IPS-20b (cell line): Measurements from ENCODE around the gene PRDM10.

ENCODE experiments used
- H3K27ac ChIP-seq: one replicate; pipeline ENCODE4 v1.5.1; 2013; ENCODE audit warnings: low read length
- H3K27me3 ChIP-seq: 2 replicates; pipeline ENCODE4 v1.6.1; 2013; ENCODE audit warnings: mild to moderate bottlenecking, low read length, inconsistent platforms; ENCODE audit not compliant: insufficient read depth
- H3K36me3 ChIP-seq: 2 replicates; pipeline ENCODE4 v1.6.1; 2013; ENCODE audit warnings: low read depth, mild to moderate bottlenecking, inconsistent platforms, low read length, moderate library complexity; ENCODE audit not compliant: insufficient read depth
- H3K4me1 ChIP-seq: 2 replicates; pipeline ENCODE4 v1.6.1; 2013; ENCODE audit warnings: mild to moderate bottlenecking, control low read depth, inconsistent platforms, low read length, moderate library complexity; ENCODE audit not compliant: insufficient read depth
- H3K4me3 ChIP-seq: 2 replicates; pipeline ENCODE4 v1.5.1; 2013; ENCODE audit warnings: mild to moderate bottlenecking, low read length, inconsistent platforms
- H3K9ac ChIP-seq: 2 replicates; pipeline ENCODE4 v1.6.1; 2013; ENCODE audit warnings: low read depth, mild to moderate bottlenecking, inconsistent platforms, low read length, moderate library complexity
- H3K9me3 ChIP-seq: 2 replicates; pipeline ENCODE4 v1.6.1; 2013; ENCODE audit warnings: mild to moderate bottlenecking, low read depth, low read length, inconsistent platforms; ENCODE audit not compliant: insufficient read depth

Gene PRDM10

DNA sequence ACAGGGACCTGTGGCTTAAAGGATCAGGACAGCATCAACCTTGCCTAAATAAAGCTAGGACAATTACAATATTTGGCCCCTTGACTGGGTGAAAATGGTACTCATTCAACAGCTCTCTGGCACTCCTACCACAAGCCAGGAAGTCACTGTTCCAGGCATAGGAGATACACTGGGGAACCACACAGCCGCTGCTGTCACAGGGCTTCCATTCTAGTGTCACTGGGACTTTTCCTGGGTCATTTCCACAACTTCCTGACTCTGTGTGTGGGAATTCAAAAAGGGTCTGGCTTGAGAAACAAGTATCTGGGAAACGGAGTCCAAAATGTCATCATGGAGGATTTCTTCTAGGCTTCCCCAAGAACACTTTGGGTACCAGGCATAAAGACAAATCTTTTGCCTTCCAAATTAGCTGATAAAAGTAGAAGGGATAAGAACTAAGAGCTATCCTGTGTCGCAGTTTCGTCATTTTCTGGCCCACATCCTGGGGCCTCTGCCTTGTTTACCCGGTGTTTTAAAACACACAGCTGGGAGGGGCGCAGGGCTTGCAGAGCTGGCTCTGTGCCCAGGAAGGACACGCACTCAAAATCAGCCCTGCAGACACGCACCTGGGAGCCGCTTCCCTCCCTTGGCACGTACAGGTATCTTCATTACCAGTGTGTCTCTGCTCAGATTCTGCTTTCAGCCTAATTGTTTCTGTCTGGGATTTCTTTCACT, 149.0 kb downstream of the PRDM10 start:
- Histone ChIP-seq H3K36me3 (peaks cover 2% of the 10 kb centered on the region; the same call in 1 of the 2 replicates), H3K4me3 (no peak overlapping the region), H3K27me3 (no peaks in the 10 kb centered on the region), H3K9ac (no peak overlapping the region), H3K27ac (no peak overlapping the region), H3K4me1 (no peaks in the 10 kb centered on the region), H3K9me3 (no peaks in the 10 kb centered on the region)

DNA sequence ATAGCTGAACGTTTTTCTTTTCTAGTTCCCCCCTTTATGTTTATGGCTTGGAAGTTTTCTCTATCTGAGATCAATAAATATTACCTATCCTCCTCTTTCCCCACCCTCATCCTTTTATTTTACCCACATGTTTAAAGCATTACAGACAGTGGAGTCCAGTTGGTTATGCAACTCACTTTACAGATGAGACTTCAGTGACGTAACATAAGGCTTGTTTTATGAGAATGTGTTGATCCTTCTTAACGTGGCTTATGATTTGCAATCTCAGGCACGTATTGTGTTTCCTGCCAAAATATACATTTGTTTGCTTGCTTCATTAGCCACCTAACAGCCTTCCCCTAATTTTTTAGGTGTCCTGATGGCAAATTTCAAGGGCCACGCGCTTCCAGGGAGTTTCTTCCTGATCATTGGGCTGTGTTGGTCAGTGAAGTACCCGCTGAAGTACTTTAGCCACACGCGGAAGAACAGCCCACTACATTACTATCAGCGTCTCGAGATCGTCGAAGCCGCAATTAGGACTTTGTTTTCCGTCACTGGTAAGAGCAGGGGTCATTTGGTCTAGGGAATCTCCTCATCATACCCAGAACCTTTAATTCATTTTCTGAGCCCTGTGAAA, 150.4 kb downstream of the PRDM10 start:
- no peaks in the 10 kb centered on the region for H3K4me1 ChIP-seq
- H3K4me3 ChIP-seq, result no peak overlapping the region
- no peak overlapping the region for H3K27ac ChIP-seq
- H3K27me3 ChIP-seq, result no peaks in the 10 kb centered on the region
- no peaks in the 10 kb centered on the region for H3K36me3 ChIP-seq
- H3K9ac ChIP-seq, result no peak overlapping the region
- H3K9me3 ChIP-seq, result no peaks in the 10 kb centered on the region
